ENCODE results near the gene SPACA9.
A peak's percentile ranks its signal among the peaks of the same experiment; 100 is the strongest.

SPACA9 gene

GRCh38 chr9:132878695-132879456 lies at the start of gene SPACA9:
SPACA9 (plus strand) TSS chr9:132878898; CDS start chr9:132883948, 5,050 bp downstream.
- TF ChIP-seq, protein P1, sequence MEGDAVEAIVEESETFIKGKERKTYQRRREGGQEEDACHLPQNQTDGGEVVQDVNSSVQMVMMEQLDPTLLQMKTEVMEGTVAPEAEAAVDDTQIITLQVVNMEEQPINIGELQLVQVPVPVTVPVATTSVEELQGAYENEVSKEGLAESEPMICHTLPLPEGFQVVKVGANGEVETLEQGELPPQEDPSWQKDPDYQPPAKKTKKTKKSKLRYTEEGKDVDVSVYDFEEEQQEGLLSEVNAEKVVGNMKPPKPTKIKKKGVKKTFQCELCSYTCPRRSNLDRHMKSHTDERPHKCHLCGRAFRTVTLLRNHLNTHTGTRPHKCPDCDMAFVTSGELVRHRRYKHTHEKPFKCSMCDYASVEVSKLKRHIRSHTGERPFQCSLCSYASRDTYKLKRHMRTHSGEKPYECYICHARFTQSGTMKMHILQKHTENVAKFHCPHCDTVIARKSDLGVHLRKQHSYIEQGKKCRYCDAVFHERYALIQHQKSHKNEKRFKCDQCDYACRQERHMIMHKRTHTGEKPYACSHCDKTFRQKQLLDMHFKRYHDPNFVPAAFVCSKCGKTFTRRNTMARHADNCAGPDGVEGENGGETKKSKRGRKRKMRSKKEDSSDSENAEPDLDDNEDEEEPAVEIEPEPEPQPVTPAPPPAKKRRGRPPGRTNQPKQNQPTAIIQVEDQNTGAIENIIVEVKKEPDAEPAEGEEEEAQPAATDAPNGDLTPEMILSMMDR (IDR thresholded peaks at IDR 0.05; ENCODE audit: low read depth, low read length), result no peak
- H3K4me3 ChIP-seq (ENCODE audit: low read depth, low read length), result peak within 1 kb of the TSS; percentile 93

DNA sequence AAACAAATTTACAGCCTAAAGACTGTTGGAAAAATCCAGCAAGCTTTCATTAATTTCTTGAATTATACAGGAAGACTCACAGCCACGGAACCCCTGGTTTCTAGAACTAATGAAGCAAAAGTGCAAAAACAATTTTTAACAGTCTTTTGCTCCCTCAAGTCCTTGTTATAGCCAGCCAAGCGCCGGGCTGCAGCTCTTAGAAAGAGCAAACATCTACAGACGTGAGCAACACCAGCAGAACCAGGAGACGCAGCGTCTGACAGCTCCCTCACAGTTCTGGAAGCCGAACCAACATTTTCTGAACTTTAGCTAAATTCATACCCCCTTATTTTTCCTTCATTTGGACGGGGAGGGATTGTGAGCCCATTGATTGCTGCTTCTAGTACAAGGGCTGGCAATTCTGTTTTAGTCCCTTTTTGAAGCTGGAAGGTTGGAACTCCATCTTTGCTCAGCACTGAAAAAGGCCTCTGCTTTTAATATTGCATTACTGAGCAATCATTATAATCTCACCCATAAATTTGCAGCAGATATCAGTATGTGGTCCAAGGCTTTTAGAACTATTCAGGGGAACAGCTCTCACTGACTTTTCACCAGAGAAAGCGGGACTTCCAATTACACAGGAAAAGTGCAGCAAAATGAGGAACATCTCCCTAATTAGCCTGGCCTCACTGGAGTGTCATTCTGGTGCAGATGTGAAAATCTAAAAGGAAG lies 46.4 kb upstream of the SPACA9 start:
- no peak overlapping the region for H3K4me3 ChIP-seq (ENCODE audit: low read depth, low read length)
- TF ChIP-seq, protein P1 (IDR thresholded peaks at IDR 0.05; ENCODE audit: low read depth, low read length), result no peak

GRCh38 chr9:132833550-132834121 lies 45.1 kb upstream of the SPACA9 start:
- no peak overlapping the region for H3K4me3 ChIP-seq (ENCODE audit: low read depth, low read length)
- TF ChIP-seq, protein P1 (IDR thresholded peaks at IDR 0.05; ENCODE audit: low read depth, low read length), result no peak

DNA sequence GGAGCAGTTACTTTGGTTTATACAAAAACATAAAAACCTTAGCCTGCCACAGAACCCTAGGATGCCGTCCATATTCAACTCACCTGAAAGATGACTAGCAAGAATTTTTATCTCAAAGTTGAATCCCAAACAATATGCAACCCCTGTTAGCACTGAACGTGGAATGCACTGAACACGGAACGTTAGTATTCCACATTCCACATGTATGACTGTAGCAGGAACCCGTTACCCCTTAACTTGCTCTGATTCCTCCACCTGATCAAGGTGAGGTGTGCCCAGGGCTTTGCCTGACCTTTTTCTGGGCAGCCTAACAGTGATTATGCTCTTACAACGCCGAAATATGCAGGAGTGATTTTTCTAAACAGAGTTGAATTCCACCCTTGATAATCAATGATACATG lies 44.4 kb upstream of the SPACA9 start:
- no peak overlapping the region for H3K4me3 ChIP-seq (ENCODE audit: low read depth, low read length)
- TF ChIP-seq, protein P1 (IDR thresholded peaks at IDR 0.05; ENCODE audit: low read depth, low read length), result no peak

DNA sequence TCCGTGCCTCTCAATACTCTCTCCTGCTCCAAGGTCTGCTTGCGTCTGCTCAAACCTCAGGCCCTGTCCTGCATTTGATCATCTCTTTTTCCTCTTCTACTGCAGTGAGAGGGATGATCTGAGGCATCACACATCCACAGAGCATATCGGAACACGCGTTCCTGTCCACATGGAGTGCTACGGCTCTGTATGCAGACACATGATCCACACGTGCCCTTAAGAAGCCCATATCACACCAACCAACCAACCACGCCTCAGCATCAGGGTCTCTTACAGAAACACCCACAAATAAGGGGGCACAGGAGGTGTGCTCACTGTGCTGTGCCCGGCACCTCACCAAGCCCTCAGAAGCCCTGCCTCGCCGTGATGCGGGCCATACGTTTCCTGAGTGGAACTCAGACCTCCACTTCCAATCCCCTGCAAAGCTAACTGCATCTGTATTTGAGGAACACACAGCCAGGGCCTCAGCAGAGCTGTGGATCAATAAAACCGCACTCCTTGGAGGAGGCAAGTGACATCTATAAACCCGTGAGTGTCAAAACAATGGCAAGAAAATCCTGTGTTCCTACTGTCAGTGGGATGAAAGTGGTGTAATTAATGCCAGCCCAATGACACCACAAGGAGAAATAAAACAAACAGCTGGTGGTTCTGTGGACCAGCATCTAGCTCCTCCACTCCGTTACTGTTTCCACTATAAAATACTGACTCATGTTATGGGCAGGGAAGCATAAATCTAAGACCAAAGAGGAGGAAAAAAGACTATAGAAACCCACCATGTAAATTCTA lies 41.0 kb upstream of the SPACA9 start:
- H3K4me3 ChIP-seq (ENCODE audit: low read depth, low read length), result no peak overlapping the region
- TF ChIP-seq, protein P1 (IDR thresholded peaks at IDR 0.05; ENCODE audit: low read depth, low read length), result no peak

GRCh38 chr9:132838291-132838690 lies 40.4 kb upstream of the SPACA9 start:
- no peak overlapping the region for H3K4me3 ChIP-seq (ENCODE audit: low read depth, low read length)
- TF ChIP-seq, protein P1 (IDR thresholded peaks at IDR 0.05; ENCODE audit: low read depth, low read length), result no peak

Measured in WI38 (cell line).